DND-41 (cell line): ENCODE data around the gene OCA2.

Experiments used
- CTCF ChIP-seq: IDR thresholded peaks from 2 replicates; pipeline ENCODE4 v1.5.1; 2012; ENCODE audit warnings: borderline replicate concordance, low read length, moderate library complexity, mild to moderate bottlenecking; ENCODE audit not compliant: poor library complexity, severe bottlenecking; ENCODE audit errors: extremely low read depth
- EZH2 ChIP-seq: IDR thresholded peaks from 3 replicates; pipeline ENCODE4 v1.6.1; 2012; ENCODE audit warnings: borderline replicate concordance, low read depth, mild to moderate bottlenecking, moderate library complexity, low read length, inconsistent platforms; ENCODE audit not compliant: severe bottlenecking

- TF ChIP-seq CTCF (no peak), EZH2 (no peak)
Observed at GRCh38 chr15:27845535-27846369, 253.4 kb downstream of the OCA2 start.
